ENCODE results near the gene ZNF585A.
"Not testable (repeated sequence)": the region's sequence is repeated elsewhere in the genome, so short reads cannot be mapped to it uniquely, and the experiment has no call there.

- not testable (repeated sequence) for TF ChIP-seq MXI1 (IDR thresholded peaks at IDR 0.05; ENCODE audit: borderline replicate concordance, low read depth, low read length); BHLHE40 (IDR thresholded peaks at IDR 0.05; ENCODE audit: low read depth, low read length); CTCF (conservative IDR thresholded peaks at IDR 0.05; ENCODE audit: low read depth, low read length); ELK1 (IDR thresholded peaks at IDR 0.05; ENCODE audit: borderline replicate concordance, low read depth, low read length); POLR2A (IDR thresholded peaks at IDR 0.05; ENCODE audit: low read depth, low read length); USF2 (IDR thresholded peaks at IDR 0.05; ENCODE audit: low read depth, low read length); MAFK (IDR thresholded peaks at IDR 0.05; ENCODE audit: low read depth, low read length); FOS (IDR thresholded peaks at IDR 0.05; ENCODE audit: low read depth, low read length); RAD21 (IDR thresholded peaks at IDR 0.05; ENCODE audit: low read length); SMC3 (IDR thresholded peaks at IDR 0.05; ENCODE audit: low read depth, low read length); NFE2L2 (IDR thresholded peaks at IDR 0.05; ENCODE audit: low read depth, low read length)
Observed at GRCh38 chr19:37186071-37186470, 13.6 kb upstream of the ZNF585A start.
